Esophagus (tissue), 2 donors: Measurements from ENCODE around the gene NBEAL1. TPM values are rescaled to one million over a fixed set of nuclear protein-coding genes. Genes with fewer than 3 reads are reported as not detected.
"Not testable (repeated sequence)": the region's sequence is repeated elsewhere in the genome, so short reads cannot be mapped to it uniquely, and the experiment has no call there.

Source experiments
- H3K27ac ChIP-seq, 2 donors: one replicate each; pipeline ENCODE4 v1.5.1; 2013; ENCODE audit warnings: low read depth in 2 of 2, mild to moderate bottlenecking in 2 of 2, inconsistent platforms in 1 of 2, low read length in 1 of 2, moderate library complexity in 1 of 2
- H3K27me3 ChIP-seq, 2 donors: one replicate each; pipeline ENCODE4 v1.6.1; 2013; ENCODE audit warnings: low read length in 2 of 2, control low read depth in 1 of 2, mild to moderate bottlenecking in 1 of 2; ENCODE audit not compliant: insufficient read depth in 2 of 2, control insufficient read depth in 1 of 2
- H3K36me3 ChIP-seq, 2 donors: one replicate each; pipeline ENCODE4 v1.6.1; 2013; ENCODE audit warnings: low read length in 1 of 2; ENCODE audit not compliant: control insufficient read depth in 2 of 2, insufficient read depth in 2 of 2
- H3K4me1 ChIP-seq, 2 donors: one replicate each; pipeline ENCODE4 v1.6.1; 2013; ENCODE audit warnings: low read length in 1 of 2; ENCODE audit not compliant: control insufficient read depth in 2 of 2, insufficient read depth in 2 of 2
- H3K4me3 ChIP-seq, 2 donors: one replicate each; pipeline ENCODE4 v1.5.1; 2013; ENCODE audit warnings: low read length in 2 of 2, mild to moderate bottlenecking in 2 of 2, low read depth in 1 of 2, moderate library complexity in 1 of 2
- H3K9me3 ChIP-seq, 2 donors: one replicate each; pipeline ENCODE4 v1.6.1; 2013; ENCODE audit warnings: mild to moderate bottlenecking in 2 of 2, low read depth in 1 of 2, low read length in 1 of 2, moderate library complexity in 1 of 2; ENCODE audit not compliant: control insufficient read depth in 2 of 2, insufficient read depth in 1 of 2
- WGBS, 2 donors: extraction: QIAGEN DNeasy Blood & Tissue Kit; methylation state at CpG; one replicate each; pipeline ENCODE4 v1.1.7; 2013; 5-methylcytosine and 5-hydroxymethylcytosine counted together
- polyA plus RNA-seq, 2 donors: library from polyadenylated mRNA; stranded (reverse); fragments of 200-250 nt; gene quantifications; one replicate each; pipeline ENCODE4 v1.2.3, GENCODE V29; 2013
- donor health status: healthy with polysubstance abuse.
- donor health status: Bipolar disorder and iron deficiency.

NBEAL1 gene
- 1 to 10 TPM; 3.7 to 5.7 TPM for polyA plus RNA-seq

DNA sequence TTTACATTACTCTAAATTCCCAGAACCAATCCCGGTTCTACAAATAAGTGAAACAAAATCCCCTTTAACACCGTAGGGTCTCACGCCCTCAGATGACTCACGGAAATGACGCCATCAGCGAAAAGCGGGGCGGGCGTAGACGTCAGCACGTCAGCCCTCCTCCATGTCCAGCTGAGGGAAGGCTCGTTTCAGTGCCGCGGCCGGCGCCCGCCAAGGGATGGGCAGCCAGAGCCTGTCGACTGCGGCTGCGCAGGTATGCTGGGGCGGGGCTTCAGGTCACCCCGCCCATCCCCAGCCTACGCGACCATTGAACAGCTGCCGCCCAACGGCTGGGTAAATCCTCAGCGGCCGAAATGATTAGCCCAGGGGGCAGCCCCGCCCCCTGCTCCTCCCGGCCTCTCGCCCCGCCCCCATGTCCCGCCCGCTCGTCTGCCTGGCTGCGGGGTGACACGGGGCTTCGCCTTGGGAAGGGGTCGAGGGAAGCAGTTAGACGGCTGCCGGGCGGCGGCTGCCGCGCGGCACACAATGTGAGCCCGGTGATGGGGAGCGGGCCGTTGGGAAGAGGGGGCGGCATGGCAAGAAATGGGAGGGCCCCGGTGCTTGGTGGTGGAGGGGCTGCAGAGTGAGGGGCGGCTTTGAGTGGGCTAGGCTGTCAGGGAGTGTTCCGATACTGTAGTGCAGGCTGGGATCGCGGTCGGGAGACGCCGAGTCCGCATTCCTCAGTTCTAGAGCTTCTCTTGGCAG is at the start of gene NBEAL1:
Gene NBEAL1, plus strand, starts transcription at position 420 of the 744 bp plus-strand sequence. CDS start 1,510 bp downstream, outside the sequence.
- no peaks in the 10 kb centered on the region for H3K9me3 ChIP-seq
- H3K4me1 ChIP-seq, result no peaks in the 10 kb centered on the region
- H3K27me3 ChIP-seq, result no peaks in the 10 kb centered on the region
- peak within 1 kb of the TSS; percentile 70 to 94 for H3K4me3 ChIP-seq
- peak within 1 kb of the TSS; percentile 96 to 98 for H3K27ac ChIP-seq
- no peaks in the 10 kb centered on the region for H3K36me3 ChIP-seq
- 0% methylated on average over 51 to 59 of the region's 59 CpGs for WGBS, 2 donors

DNA sequence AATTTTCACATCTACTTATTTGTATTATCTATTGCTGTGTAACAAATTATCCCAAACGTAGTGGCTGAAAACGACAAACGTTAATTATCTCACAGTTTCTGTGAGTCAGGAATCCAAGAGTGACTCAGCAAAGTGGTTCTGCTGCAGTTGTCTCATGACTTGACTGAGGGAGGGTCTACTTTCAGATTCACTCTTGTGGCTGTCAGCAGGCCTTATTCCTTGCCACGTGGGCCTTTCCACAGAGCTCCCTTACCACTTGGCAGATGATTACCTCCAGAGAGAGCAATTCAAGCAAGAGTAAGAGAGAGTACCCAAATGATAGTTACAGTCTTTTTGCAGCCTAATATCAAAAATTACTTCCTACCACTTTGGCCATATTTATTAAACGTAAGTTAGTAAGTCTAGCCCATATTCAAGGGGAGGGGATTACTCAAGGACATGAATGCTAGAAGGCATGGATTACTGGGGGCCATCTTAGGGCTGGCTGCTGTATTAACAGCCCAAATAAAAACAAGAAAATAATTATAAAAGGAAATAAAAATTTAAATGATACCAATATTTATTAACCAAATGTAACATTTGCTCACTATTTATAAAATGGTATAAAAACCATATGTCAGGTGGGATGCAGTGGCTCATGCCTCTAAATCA is 48.7 kb upstream of the NBEAL1 start:
- H3K4me1 ChIP-seq, result no peaks in the 10 kb centered on the region
- no peaks in the 10 kb centered on the region for H3K36me3 ChIP-seq
- H3K27ac ChIP-seq, result no peak overlapping the region
- H3K4me3 ChIP-seq, result no peak overlapping the region
- WGBS, 2 donors, result 58 to 70% methylated on average over 5 of the region's 5 CpGs
- no peaks in the 10 kb centered on the region for H3K27me3 ChIP-seq
- H3K9me3 ChIP-seq, result no peaks in the 10 kb centered on the region

DNA sequence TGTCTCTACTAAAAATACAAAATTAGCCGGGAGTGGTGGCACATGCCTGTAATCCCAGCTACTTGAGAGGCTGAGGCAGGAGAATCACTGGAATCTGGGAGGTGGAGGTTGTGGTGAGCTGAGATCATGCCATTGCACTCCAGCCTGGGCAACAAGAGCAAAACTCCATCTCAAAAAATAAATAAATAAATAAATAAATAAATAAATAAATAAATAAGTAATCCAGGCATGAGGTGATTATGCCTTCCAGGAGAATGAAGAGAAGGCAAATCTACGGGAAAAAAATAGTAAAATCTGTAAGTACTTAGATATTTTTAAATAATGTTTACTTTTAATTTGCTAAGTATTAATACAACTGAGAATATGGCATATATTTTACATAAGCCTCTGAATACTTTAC is 45.3 kb upstream of the NBEAL1 start:
- not testable (repeated sequence) for H3K27me3 ChIP-seq, H3K4me3 ChIP-seq, H3K9me3 ChIP-seq, H3K36me3 ChIP-seq, H3K4me1 ChIP-seq, H3K27ac ChIP-seq
- WGBS, 2 donors, result 50 to 54% methylated on average over 2 of the region's 2 CpGs

DNA sequence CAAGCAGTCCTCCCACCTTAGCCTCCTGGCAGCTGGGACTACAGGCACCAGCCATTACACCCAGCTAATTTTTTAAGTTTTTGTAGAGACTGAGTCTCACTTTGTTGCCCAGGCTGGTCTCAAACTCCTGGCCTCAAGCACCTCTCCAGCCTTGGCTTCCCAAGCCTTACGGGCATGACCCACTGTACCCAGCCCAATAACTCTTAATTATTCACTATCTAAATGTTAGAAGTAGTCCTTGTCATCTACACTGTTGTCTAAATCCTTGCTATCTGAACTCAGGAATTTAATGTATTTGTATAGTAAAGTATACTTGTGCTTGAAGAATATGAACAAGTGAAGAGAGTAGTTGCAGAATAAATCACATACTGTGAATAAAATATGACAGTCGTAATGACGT is 37.9 kb upstream of the NBEAL1 start:
- Histone ChIP-seq H3K36me3 (peaks cover 3 to 4% of the 10 kb centered on the region in 2 donors), H3K4me1 (no peaks in the 10 kb centered on the region)
- 96 to 99% methylated on average over 3 of the region's 3 CpGs for WGBS, 2 donors

DNA sequence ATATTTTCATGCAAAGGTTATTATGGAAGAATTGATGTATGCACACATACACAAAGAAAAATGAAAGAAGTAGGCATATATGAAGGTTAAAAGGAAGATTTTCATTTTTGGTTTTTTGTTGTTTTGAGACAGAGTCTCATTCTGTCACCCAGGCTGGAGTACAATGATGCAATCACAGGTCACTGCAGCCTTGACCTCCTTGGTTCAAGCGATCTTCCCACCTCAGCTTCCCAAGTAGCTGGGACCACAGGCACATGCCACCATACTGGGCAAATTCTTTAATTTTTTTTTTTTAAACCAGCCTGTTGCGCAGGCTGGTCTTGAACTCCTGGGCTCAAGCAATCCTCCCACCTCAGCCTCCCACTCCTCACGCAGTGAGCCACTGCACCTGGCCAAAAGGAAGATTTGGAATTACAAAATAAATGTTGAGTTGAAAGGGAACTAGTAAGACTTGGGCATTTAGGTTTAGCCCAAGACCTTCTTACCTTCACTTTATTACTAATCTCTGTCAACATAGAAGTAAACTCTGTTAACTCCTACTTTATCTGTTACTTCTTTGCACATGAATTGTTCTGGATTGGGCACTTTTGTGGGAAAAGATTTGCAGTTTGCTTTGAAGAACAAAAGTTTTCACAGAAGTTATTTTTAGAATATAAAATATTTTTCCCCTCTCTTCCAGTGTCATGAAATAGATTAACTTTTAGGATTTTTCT is 31.7 kb upstream of the NBEAL1 start:
- Histone ChIP-seq H3K36me3 (peaks cover 3 to 4% of the 10 kb centered on the region in 2 donors), H3K27me3 (no peaks in the 10 kb centered on the region), H3K4me3 (no peak overlapping the region), H3K4me1 (no peaks in the 10 kb centered on the region), H3K9me3 (no peaks in the 10 kb centered on the region), H3K27ac (no peak overlapping the region)
- WGBS, 2 donors, result 92 to 97% methylated on average over 3 of the region's 3 CpGs

More for the DNA sequence above, 37.9 kb upstream of the NBEAL1 start:
- Histone ChIP-seq H3K9me3 (no peaks in the 10 kb centered on the region), H3K27me3 (no peaks in the 10 kb centered on the region), H3K4me3 (no peak overlapping the region), H3K27ac (no peak overlapping the region)

DNA sequence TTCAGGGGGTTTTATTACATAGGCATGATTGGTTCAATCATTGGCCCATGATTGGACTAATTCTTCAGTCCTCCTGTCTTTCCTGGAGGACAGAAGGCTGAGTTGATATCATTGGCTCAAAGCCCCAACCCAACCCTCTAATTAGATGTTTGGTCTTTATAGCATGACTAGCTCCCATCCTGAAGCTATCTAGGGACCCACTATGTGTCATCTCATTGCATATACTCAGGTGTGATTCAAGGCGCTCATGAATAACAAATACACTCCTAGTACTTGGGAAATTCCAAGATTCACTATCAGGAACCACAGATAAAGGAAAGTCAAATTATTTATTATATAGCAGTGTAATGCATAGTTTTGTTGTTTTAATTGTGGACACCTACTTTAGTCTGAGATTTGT is 24.9 kb upstream of the NBEAL1 start:
- H3K36me3 ChIP-seq, result no peaks in the 10 kb centered on the region
- no peak overlapping the region for H3K27ac ChIP-seq
- H3K4me1 ChIP-seq, result no peaks in the 10 kb centered on the region
- no peaks in the 10 kb centered on the region for H3K9me3 ChIP-seq
- no peaks in the 10 kb centered on the region for H3K27me3 ChIP-seq
- 97% methylated on average over 1 of the region's 1 CpG for WGBS, 2 donors
- no peak overlapping the region for H3K4me3 ChIP-seq

DNA sequence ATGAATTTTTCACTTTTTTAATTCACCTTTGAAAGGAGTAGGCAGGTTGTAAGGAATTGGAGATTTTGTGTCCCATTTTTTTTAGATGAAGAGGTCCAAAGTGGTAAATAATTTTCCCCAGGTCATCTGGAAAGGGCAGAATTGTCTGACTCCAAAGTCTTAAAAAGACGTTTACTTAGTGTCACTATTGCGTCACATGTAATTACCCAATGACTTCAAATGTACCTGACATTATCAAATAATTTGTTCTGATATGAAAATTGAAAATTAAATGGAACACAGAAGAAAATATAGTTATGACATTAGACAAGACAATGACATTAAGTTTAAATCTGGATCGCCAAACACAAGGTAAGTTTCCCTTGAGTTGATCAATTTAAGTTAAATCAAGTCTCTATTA is 24.2 kb upstream of the NBEAL1 start:
- Histone ChIP-seq H3K4me3 (no peak overlapping the region), H3K4me1 (no peaks in the 10 kb centered on the region), H3K9me3 (no peaks in the 10 kb centered on the region), H3K36me3 (no peaks in the 10 kb centered on the region), H3K27me3 (no peaks in the 10 kb centered on the region), H3K27ac (no peak overlapping the region)
- WGBS, 2 donors, result 90% methylated on average over 3 of the region's 3 CpGs

DNA sequence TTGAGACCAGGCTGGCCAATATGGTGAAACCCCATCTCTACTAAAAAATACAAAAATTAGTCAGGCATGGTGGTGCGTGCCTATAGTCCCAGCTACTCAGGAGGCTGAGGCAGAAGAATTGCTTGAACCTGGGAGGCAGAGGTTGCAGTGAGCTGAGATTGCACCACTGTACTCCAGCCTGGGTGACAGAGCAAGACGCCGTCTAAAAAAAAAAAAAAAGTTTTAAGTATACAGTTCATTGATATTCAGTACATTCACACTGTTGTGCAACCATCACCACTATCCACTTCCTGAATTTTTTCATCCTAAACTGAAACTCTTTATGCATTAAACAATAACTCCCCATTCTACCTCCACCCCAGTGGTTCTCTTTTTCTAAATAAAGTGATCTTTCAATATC is 17.6 kb upstream of the NBEAL1 start:
- WGBS, 2 donors, result 52 to 58% methylated on average over 3 of the region's 3 CpGs
- H3K27ac ChIP-seq, H3K4me3 ChIP-seq, H3K27me3 ChIP-seq, H3K36me3 ChIP-seq, H3K4me1 ChIP-seq, H3K9me3 ChIP-seq: not testable (repeated sequence)

DNA sequence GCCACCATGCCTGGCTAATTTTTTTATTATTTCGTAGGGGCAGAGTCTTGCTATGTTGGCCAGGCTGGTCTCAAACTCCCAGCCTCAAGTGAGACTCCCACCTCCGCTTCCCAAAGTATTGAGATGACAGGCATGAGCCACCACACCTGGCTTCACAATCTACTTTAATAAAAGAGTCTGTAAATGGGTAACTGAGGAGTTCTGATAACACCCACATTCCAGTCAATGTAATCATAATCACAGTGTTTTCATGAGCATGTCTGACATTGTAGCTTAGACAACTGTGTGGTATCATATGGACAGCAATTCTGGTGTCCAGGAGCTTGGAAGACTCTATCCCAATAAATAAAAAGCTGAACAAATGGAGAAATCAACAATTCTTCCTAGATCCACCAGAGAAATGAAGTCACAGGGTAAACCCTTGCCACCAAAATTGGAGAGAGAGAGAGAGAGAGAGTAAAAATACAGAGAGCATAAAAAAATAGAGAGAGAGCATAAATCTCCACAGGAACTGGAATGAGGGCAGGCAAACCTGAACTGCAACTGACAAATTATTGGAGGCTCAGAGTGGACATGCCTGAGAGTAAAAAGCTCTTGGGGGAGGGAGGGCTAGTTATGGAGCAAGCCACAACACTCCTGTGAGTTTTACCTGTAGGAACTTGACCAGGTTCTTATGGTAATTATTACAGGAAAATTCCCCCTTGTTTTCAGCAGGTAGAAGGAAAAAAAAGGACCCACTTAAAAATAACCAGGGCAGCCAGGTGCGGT is 12.4 kb upstream of the NBEAL1 start:
- 73 to 81% methylated on average over 3 of the region's 3 CpGs for WGBS, 2 donors
- no peaks in the 10 kb centered on the region for H3K4me1 ChIP-seq
- no peak overlapping the region for H3K4me3 ChIP-seq
- H3K9me3 ChIP-seq, result no peaks in the 10 kb centered on the region
- no peak overlapping the region for H3K27ac ChIP-seq
- H3K36me3 ChIP-seq, result no peaks in the 10 kb centered on the region
- H3K27me3 ChIP-seq, result no peaks in the 10 kb centered on the region
